Uterus (tissue), 4 donors: ENCODE measurements around the gene EPB41L2. TPM values are rescaled to one million over a fixed set of nuclear protein-coding genes. Genes with fewer than 3 reads are reported as not detected.

Experiments
- DNase-seq, 2 donors: peaks; one replicate each; pipeline ENCODE4 v3.0.0-alpha.2; 2019 to 2020
- H3K27ac ChIP-seq, 2 donors: fragments of 200-600 bp; sonication (generic); 1 replicate in 1 of 2; 2 replicates in 1 of 2; pipeline ENCODE4 v1.5.1; 2016 to 2018
- H3K27me3 ChIP-seq, 2 donors: fragments of 200-600 bp; sonication (generic); one replicate each; pipeline ENCODE4 v1.5.1; 2018 to 2019; ENCODE audit warnings: control low read depth in 1 of 2
- H3K36me3 ChIP-seq, 2 donors: fragments of 200-600 bp; sonication (generic); one replicate each; pipeline ENCODE4 v1.5.1; 2019; ENCODE audit warnings: control low read depth in 1 of 2
- H3K4me1 ChIP-seq, 2 donors: fragments of 200-600 bp; sonication (generic); one replicate each; pipeline ENCODE4 v1.5.1; 2018 to 2019; ENCODE audit warnings: control low read depth in 1 of 2
- H3K4me3 ChIP-seq, 2 donors: fragments of 200-600 bp; sonication (generic); 1 replicate in 1 of 2; 2 replicates in 1 of 2; pipeline ENCODE4 v1.5.1; 2018 to 2019; ENCODE audit warnings: mild to moderate bottlenecking in 1 of 2
- H3K9me3 ChIP-seq, 2 donors: fragments of 200-600 bp; sonication (generic); one replicate each; pipeline ENCODE4 v1.5.1; 2019; ENCODE audit warnings: control low read depth in 1 of 2
- POLR2A ChIP-seq, 2 donors: fragments of 450-650 bp; IDR thresholded peaks; one replicate each; pipeline ENCODE4 v1.6.1; 2016; ENCODE audit warnings: antibody characterized with exemption in 2 of 2, mild to moderate bottlenecking in 1 of 2, moderate library complexity in 1 of 2
- intact Hi-C: fragments of 100-400 bp; cut with DNase I; formaldehyde crosslinking; loops from one replicate; pipeline ENCODE4 v1.15.1; 2023; ENCODE audit warnings: low total_unique reads
- total RNA-seq, 4 donors: library from RNA; depleted of rRNA in 3 of 4; stranded (reverse); fragments of >200 nt in 3 of 4; gene quantifications; one replicate each; pipeline versions ENCODE4 v1.1.0 to v1.2.4, GENCODE V29; 2014 to 2023
- TF ChIP-seq, protein P1 (sequence below), 4 experiments: fragments of 200-600 bp in 2 of 4; fragments of 450-650 bp in 2 of 4; sonication (generic) in 2 of 4; IDR thresholded peaks; one replicate each; pipeline ENCODE4 v1.5.1; 2016 to 2019; ENCODE audit warnings: antibody characterized with exemption in 4 of 4, mild to moderate bottlenecking in 2 of 4, moderate library complexity in 1 of 4
- donor health status: DM: yes; HTN: yes; CAD: no.

EPB41L2 gene
- total RNA-seq, 4 donors from 2014 or later = 72.5 to 237 (median 148) TPM

- Histone ChIP-seq H3K4me1 (no peaks in the 10 kb centered on the region), H3K27ac (no peak overlapping the region), H3K36me3 (no peaks in the 10 kb centered on the region), H3K27me3 (no peaks in the 10 kb centered on the region), H3K4me3 (no peak overlapping the region), H3K9me3 (no peaks in the 10 kb centered on the region)
- intact Hi-C loops = no loop called here
- no peak for DNase-seq
- TF ChIP-seq POLR2A (IDR thresholded peaks at IDR 0.05) = no peak
- TF ChIP-seq, protein P1, sequence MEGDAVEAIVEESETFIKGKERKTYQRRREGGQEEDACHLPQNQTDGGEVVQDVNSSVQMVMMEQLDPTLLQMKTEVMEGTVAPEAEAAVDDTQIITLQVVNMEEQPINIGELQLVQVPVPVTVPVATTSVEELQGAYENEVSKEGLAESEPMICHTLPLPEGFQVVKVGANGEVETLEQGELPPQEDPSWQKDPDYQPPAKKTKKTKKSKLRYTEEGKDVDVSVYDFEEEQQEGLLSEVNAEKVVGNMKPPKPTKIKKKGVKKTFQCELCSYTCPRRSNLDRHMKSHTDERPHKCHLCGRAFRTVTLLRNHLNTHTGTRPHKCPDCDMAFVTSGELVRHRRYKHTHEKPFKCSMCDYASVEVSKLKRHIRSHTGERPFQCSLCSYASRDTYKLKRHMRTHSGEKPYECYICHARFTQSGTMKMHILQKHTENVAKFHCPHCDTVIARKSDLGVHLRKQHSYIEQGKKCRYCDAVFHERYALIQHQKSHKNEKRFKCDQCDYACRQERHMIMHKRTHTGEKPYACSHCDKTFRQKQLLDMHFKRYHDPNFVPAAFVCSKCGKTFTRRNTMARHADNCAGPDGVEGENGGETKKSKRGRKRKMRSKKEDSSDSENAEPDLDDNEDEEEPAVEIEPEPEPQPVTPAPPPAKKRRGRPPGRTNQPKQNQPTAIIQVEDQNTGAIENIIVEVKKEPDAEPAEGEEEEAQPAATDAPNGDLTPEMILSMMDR (IDR thresholded peaks at IDR 0.05) = no peak
These were observed 20.6 kb upstream of the EPB41L2 start for GRCh38 chr6:131083687-131084086.

- no peak for TF ChIP-seq POLR2A (IDR thresholded peaks at IDR 0.05)
- no peak overlapping the region for H3K27ac ChIP-seq
- H3K36me3 ChIP-seq = no peaks in the 10 kb centered on the region
These were observed 19.3 kb upstream of the EPB41L2 start for GRCh38 chr6:131082335-131082734.

GRCh38 chr6:131080084-131080483 is 17.0 kb upstream of the EPB41L2 start:
- Histone ChIP-seq H3K27ac (no peak overlapping the region), H3K9me3 (no peaks in the 10 kb centered on the region), H3K27me3 (no peaks in the 10 kb centered on the region), H3K36me3 (no peaks in the 10 kb centered on the region), H3K4me1 (no peaks in the 10 kb centered on the region), H3K4me3 (no peak overlapping the region)
- no peak for TF ChIP-seq POLR2A (IDR thresholded peaks at IDR 0.05)
- TF ChIP-seq, protein P1 (IDR thresholded peaks at IDR 0.05) = no peak
- intact Hi-C loops = no loop called here
- no peak for DNase-seq

More at GRCh38 chr6:131082335-131082734, 19.3 kb upstream of the EPB41L2 start:
- intact Hi-C loops = no loop called here
- H3K4me1 ChIP-seq = no peaks in the 10 kb centered on the region
- H3K27me3 ChIP-seq = no peaks in the 10 kb centered on the region
- DNase-seq = no peak
- no peaks in the 10 kb centered on the region for H3K9me3 ChIP-seq
- H3K4me3 ChIP-seq = no peak overlapping the region

DNA sequence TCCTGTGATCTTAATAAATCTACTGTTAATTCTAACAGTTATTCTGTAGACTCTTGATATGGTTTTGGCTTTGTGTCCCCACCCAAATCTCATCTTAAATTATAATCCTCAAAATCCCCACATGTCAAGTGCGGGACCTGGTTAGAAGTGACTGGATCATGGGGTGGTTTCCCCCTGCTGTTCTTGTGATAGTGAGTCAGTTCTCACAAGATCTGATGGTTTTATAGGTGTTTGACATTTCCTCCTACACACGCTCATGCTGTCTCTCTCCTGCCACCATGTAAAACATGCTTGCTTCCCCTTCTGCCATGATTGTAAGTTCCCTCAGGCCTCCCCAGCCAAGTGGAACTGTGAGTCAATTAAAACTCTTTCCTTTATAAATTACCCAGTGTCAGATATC is 10.5 kb upstream of the EPB41L2 start:
- no peak for TF ChIP-seq POLR2A (IDR thresholded peaks at IDR 0.05)
- TF ChIP-seq, protein P1 (IDR thresholded peaks at IDR 0.05) = no peak
- no peak for DNase-seq
- no peaks in the 10 kb centered on the region for H3K4me1 ChIP-seq
- H3K4me3 ChIP-seq = no peak overlapping the region
- no peak overlapping the region for H3K27ac ChIP-seq
- H3K9me3 ChIP-seq = no peaks in the 10 kb centered on the region
- no peaks in the 10 kb centered on the region for H3K27me3 ChIP-seq
- intact Hi-C loops = no loop called here
- no peaks in the 10 kb centered on the region for H3K36me3 ChIP-seq

- Histone ChIP-seq H3K9me3 (no peaks in the 10 kb centered on the region), H3K27ac (no peak overlapping the region), H3K27me3 (no peaks in the 10 kb centered on the region), H3K36me3 (no peaks in the 10 kb centered on the region), H3K4me1 (no peaks in the 10 kb centered on the region), H3K4me3 (no peak overlapping the region)
- no peak for DNase-seq
- TF ChIP-seq POLR2A (IDR thresholded peaks at IDR 0.05) = no peak
- TF ChIP-seq, protein P1 (IDR thresholded peaks at IDR 0.05) = no peak
- intact Hi-C loops = no loop called here
These were observed 7.0 kb upstream of the EPB41L2 start for GRCh38 chr6:131070061-131070460.

- H3K36me3 ChIP-seq = no peaks in the 10 kb centered on the region
- no peaks in the 10 kb centered on the region for H3K27me3 ChIP-seq
These were observed 5.1 kb upstream of the EPB41L2 start for GRCh38 chr6:131068165-131068564.

More at GRCh38 chr6:131068165-131068564, 5.1 kb upstream of the EPB41L2 start:
- TF ChIP-seq, protein P1 (IDR thresholded peaks at IDR 0.05) = no peak
- TF ChIP-seq POLR2A (IDR thresholded peaks at IDR 0.05) = no peak
- Histone ChIP-seq H3K9me3 (no peaks in the 10 kb centered on the region), H3K4me3 (no peak overlapping the region), H3K4me1 (no peaks in the 10 kb centered on the region), H3K27ac (no peak overlapping the region)
- no peak for DNase-seq
- intact Hi-C loops = no loop called here
